ENCODE measurements around the gene H2BK1. TPM values are rescaled to one million over a fixed set of nuclear protein-coding genes. Genes with fewer than 3 reads are reported as not detected.

H2BK1 gene
- total and polyA plus RNA-seq, 2 of the 13 experiments (the other 11 are each of a cell fraction or from before 2014, with no cell fraction given): not detected

DNA sequence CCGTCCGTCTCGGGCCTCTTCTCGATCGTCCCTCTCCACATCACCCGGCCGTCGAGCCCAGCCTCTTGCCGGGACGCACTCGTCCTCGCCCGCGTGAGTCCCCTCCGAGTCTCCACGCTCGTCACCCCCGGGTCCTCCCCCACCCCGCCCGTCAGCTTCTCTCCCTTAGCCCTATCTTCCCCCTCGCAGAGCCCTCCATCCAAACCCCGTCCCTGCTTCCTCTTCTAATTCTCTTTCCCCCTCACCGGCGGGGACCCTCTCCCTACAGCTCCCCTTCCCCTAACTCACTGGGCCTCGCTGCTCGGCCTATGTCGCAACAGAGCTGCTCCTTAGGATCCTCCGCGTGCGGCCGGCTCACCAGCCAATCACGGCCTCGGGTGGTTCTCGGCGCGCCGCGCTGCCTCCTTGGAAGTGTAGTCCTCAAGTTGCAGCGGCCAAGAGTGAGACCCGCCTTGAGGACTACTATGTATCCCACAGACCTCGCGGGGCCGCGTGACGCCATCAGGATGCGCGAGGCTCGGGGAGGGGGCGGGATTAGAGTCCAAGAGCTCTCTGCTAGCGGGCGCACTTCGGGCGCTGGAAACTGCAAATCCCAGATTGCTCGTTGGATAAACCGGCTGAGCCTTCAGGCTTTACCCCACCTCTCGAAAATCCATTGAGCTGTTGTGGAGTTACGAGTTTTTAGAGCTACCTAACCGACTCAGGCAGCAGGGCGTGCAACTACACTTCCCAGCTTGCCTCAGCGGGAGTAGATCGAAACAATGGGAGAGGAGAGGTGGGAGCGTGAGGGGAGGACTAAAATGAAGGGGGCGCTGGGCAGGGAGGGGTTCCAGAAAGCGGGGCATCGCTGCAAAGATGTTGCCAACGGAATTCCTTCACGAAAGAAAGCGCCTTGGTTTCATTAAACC, 16.8 kb upstream of the H2BK1 start, which contains the start of gene ABCF2 (continued):
- TF ChIP-seq, protein P1, sequence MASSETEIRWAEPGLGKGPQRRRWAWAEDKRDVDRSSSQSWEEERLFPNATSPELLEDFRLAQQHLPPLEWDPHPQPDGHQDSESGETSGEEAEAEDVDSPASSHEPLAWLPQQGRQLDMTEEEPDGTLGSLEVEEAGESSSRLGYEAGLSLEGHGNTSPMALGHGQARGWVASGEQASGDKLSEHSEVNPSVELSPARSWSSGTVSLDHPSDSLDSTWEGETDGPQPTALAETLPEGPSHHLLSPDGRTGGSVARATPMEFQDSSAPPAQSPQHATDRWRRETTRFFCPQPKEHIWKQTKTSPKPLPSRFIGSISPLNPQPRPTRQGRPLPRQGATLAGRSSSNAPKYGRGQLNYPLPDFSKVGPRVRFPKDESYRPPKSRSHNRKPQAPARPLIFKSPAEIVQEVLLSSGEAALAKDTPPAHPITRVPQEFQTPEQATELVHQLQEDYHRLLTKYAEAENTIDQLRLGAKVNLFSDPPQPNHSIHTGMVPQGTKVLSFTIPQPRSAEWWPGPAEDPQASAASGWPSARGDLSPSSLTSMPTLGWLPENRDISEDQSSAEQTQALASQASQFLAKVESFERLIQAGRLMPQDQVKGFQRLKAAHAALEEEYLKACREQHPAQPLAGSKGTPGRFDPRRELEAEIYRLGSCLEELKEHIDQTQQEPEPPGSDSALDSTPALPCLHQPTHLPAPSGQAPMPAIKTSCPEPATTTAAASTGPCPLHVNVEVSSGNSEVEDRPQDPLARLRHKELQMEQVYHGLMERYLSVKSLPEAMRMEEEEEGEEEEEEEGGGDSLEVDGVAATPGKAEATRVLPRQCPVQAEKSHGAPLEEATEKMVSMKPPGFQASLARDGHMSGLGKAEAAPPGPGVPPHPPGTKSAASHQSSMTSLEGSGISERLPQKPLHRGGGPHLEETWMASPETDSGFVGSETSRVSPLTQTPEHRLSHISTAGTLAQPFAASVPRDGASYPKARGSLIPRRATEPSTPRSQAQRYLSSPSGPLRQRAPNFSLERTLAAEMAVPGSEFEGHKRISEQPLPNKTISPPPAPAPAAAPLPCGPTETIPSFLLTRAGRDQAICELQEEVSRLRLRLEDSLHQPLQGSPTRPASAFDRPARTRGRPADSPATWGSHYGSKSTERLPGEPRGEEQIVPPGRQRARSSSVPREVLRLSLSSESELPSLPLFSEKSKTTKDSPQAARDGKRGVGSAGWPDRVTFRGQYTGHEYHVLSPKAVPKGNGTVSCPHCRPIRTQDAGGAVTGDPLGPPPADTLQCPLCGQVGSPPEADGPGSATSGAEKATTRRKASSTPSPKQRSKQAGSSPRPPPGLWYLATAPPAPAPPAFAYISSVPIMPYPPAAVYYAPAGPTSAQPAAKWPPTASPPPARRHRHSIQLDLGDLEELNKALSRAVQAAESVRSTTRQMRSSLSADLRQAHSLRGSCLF (CRISPR knock-in tag; IDR thresholded peaks at IDR 0.05; ENCODE audit: borderline replicate concordance): no peak
- no peak for TF ChIP-seq HHEX (CRISPR knock-in tag; IDR thresholded peaks at IDR 0.05)
- no peak for TF ChIP-seq ZNF317 (CRISPR knock-in tag; IDR thresholded peaks at IDR 0.05)
- no peak for TF ChIP-seq ZNF713 (CRISPR knock-in tag; IDR thresholded peaks at IDR 0.05)
- no peak for TF ChIP-seq NFE2L1 (CRISPR knock-in tag; IDR thresholded peaks at IDR 0.05; ENCODE audit: borderline replicate concordance)
- TF ChIP-seq, protein P2, sequence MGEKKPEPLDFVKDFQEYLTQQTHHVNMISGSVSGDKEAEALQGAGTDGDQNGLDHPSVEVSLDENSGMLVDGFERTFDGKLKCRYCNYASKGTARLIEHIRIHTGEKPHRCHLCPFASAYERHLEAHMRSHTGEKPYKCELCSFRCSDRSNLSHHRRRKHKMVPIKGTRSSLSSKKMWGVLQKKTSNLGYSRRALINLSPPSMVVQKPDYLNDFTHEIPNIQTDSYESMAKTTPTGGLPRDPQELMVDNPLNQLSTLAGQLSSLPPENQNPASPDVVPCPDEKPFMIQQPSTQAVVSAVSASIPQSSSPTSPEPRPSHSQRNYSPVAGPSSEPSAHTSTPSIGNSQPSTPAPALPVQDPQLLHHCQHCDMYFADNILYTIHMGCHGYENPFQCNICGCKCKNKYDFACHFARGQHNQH (CRISPR knock-in tag; IDR thresholded peaks at IDR 0.05): no peak; the same call in 1 of the 2 replicates
- no peak for TF ChIP-seq RELA (CRISPR knock-in tag; IDR thresholded peaks at IDR 0.05)
- TF ChIP-seq, protein P3, sequence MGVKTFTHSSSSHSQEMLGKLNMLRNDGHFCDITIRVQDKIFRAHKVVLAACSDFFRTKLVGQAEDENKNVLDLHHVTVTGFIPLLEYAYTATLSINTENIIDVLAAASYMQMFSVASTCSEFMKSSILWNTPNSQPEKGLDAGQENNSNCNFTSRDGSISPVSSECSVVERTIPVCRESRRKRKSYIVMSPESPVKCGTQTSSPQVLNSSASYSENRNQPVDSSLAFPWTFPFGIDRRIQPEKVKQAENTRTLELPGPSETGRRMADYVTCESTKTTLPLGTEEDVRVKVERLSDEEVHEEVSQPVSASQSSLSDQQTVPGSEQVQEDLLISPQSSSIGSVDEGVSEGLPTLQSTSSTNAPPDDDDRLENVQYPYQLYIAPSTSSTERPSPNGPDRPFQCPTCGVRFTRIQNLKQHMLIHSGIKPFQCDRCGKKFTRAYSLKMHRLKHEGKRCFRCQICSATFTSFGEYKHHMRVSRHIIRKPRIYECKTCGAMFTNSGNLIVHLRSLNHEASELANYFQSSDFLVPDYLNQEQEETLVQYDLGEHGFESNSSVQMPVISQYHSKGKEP (CRISPR knock-in tag; IDR thresholded peaks at IDR 0.05): peak; percentile 56; the same call in 1 of the 2 replicates
- 0 out of 2 replicates have a peak, but pooled peaks have one; percentile 6 for TF ChIP-seq RFX3 (CRISPR knock-in tag; IDR thresholded peaks at IDR 0.05)
- peak; percentile 28; the same call in 1 of the 2 replicates for TF ChIP-seq GABPA (IDR thresholded peaks at IDR 0.05; ENCODE audit: low read depth, low read length)
- peak; percentile 76 for TF ChIP-seq GABPA (CRISPR knock-in tag; IDR thresholded peaks at IDR 0.05; ENCODE audit: low read depth)
- TF ChIP-seq, protein P4, sequence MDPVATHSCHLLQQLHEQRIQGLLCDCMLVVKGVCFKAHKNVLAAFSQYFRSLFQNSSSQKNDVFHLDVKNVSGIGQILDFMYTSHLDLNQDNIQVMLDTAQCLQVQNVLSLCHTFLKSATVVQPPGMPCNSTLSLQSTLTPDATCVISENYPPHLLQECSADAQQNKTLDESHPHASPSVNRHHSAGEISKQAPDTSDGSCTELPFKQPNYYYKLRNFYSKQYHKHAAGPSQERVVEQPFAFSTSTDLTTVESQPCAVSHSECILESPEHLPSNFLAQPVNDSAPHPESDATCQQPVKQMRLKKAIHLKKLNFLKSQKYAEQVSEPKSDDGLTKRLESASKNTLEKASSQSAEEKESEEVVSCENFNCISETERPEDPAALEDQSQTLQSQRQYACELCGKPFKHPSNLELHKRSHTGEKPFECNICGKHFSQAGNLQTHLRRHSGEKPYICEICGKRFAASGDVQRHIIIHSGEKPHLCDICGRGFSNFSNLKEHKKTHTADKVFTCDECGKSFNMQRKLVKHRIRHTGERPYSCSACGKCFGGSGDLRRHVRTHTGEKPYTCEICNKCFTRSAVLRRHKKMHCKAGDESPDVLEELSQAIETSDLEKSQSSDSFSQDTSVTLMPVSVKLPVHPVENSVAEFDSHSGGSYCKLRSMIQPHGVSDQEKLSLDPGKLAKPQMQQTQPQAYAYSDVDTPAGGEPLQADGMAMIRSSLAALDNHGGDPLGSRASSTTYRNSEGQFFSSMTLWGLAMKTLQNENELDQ (CRISPR knock-in tag; IDR thresholded peaks at IDR 0.05; ENCODE audit: borderline replicate concordance): no peak
- 0 out of 2 replicates have a peak, but pooled peaks have one; percentile 33 for TF ChIP-seq SRY (CRISPR knock-in tag; IDR thresholded peaks at IDR 0.05)
- no peak for TF ChIP-seq TEAD2 (CRISPR knock-in tag; IDR thresholded peaks at IDR 0.05)
- TF ChIP-seq, protein P5, sequence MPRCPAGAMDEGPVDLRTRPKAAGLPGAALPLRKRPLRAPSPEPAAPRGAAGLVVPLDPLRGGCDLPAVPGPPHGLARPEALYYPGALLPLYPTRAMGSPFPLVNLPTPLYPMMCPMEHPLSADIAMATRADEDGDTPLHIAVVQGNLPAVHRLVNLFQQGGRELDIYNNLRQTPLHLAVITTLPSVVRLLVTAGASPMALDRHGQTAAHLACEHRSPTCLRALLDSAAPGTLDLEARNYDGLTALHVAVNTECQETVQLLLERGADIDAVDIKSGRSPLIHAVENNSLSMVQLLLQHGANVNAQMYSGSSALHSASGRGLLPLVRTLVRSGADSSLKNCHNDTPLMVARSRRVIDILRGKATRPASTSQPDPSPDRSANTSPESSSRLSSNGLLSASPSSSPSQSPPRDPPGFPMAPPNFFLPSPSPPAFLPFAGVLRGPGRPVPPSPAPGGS (CRISPR knock-in tag; IDR thresholded peaks at IDR 0.05): peak; percentile 60; the same call in 1 of the 2 replicates
- TF ChIP-seq ZSCAN21 (CRISPR knock-in tag; IDR thresholded peaks at IDR 0.05; ENCODE audit: borderline replicate concordance): no peak
- no peak for TF ChIP-seq ZFP41 (CRISPR knock-in tag; IDR thresholded peaks at IDR 0.05; ENCODE audit: borderline replicate concordance)
